ACC112 (cell line): ENCODE data around the gene ZWINT.

Experiments used
- H2AFZ ChIP-seq: fragments of 200-600 bp; sonication (generic); one replicate; pipeline ENCODE4 v1.6.0; 2017; ENCODE audit warnings: antibody characterized with exemption, low read length; ENCODE audit not compliant: unreplicated experiment
- H3K27ac ChIP-seq: fragments of 200-600 bp; sonication (generic); 2 replicates; pipeline ENCODE4 v1.5.1; 2014; ENCODE audit warnings: low read depth, mild to moderate bottlenecking, antibody characterized with exemption, low read length, moderate library complexity
- H3K27me3 ChIP-seq: fragments of 200-600 bp; sonication (generic); 2 replicates; pipeline ENCODE4 v1.6.1; 2014; ENCODE audit warnings: mild to moderate bottlenecking, antibody characterized with exemption, low read length, moderate library complexity, mixed read lengths; ENCODE audit not compliant: insufficient read depth
- H3K36me3 ChIP-seq: fragments of 200-600 bp; sonication (generic); 2 replicates; pipeline ENCODE4 v1.6.1; 2016; ENCODE audit warnings: mild to moderate bottlenecking, antibody characterized with exemption, low read length, moderate library complexity, mixed read lengths; ENCODE audit not compliant: insufficient read depth
- H3K4me1 ChIP-seq: fragments of 200-600 bp; sonication (generic); one replicate; pipeline ENCODE4 v1.6.1; 2016; ENCODE audit warnings: low read length, mixed read lengths; ENCODE audit not compliant: insufficient read depth, unreplicated experiment, control insufficient read depth
- H3K4me3 ChIP-seq: fragments of 200-600 bp; sonication (generic); 2 replicates; pipeline ENCODE4 v1.5.1; 2014; ENCODE audit warnings: mild to moderate bottlenecking, low read depth, low read length
- H3K79me2 ChIP-seq: fragments of 200-600 bp; sonication (generic); one replicate; pipeline ENCODE4 v1.6.0; 2016; ENCODE audit warnings: low read length; ENCODE audit not compliant: control insufficient read depth, unreplicated experiment, insufficient read depth

Gene ZWINT, protein sequence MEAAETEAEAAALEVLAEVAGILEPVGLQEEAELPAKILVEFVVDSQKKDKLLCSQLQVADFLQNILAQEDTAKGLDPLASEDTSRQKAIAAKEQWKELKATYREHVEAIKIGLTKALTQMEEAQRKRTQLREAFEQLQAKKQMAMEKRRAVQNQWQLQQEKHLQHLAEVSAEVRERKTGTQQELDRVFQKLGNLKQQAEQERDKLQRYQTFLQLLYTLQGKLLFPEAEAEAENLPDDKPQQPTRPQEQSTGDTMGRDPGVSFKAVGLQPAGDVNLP

DNA sequence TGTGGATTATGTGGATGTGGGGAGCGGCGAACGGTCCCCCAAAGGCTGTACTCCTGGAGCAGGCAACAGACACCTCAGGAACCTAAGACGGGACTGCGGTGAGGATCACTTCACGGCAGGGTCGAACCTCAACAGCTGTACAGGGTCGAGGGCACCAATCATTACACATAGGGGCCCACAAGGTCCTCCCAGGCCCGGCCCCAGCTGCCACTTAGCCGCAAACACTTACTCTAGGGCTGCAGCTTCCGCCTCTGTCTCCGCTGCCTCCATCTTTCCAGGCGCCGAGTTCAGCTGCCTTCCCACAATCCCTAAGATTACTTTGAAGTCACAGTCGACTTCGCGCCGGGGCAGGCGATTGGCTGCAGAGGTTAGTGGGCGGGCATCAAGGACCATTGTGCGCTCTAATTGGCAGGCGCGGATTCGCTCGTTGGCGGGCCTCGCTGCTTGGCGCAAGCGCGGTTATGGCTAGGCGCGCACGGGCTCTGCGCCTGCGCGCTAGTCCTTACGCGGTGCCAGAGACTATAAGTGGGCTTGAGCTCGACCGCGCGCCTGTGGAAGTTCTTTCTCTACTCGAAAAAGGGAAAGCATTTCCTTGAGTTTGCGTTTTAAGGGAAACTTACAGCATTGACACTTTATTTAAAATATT, at the start of gene ZWINT:
TSS of gene ZWINT (minus strand) at position 293 of the 646 bp plus-strand sequence. CDS start at position 270, 23 bp downstream.
- H3K36me3 ChIP-seq = 0 out of 2 replicates have a peak, but pooled peaks cover 4% of the 10 kb centered on the region
- H3K27me3 ChIP-seq = no peaks in the 10 kb centered on the region
- H2AFZ ChIP-seq = peak within 1 kb of the TSS; percentile 87
- H3K4me3 ChIP-seq = peak within 1 kb of the TSS; percentile 80
- H3K79me2 ChIP-seq = peaks cover 17% of the 10 kb centered on the region
- H3K27ac ChIP-seq = peak within 1 kb of the TSS; percentile 22; the same call in 1 of the 2 replicates
- H3K4me1 ChIP-seq = no peaks in the 10 kb centered on the region

DNA sequence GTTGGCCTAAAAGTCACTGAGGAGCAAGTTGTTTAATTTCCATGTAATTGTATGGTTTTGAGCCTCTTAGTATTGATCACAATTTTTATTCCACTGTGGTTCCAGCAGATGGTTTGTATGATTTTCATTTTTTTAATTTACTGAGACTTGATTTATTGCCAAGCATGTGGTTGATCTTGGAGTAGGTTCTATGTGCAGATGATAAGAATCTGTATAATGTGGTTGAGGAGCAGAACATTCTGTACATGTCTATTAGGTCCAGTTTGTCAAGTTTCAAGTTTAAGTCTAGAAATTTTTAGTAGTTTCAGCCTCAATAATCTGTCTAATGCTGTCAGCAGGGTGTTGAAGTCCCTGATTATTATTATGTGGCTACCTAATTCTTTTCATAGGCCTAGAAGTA, 22.7 kb upstream of the ZWINT start:
- no peak overlapping the region for H3K4me3 ChIP-seq
- no peaks in the 10 kb centered on the region for H3K4me1 ChIP-seq
- H3K27me3 ChIP-seq = peaks cover 3% of the 10 kb centered on the region; the same call in 1 of the 2 replicates
- H2AFZ ChIP-seq = no peak overlapping the region
- no peaks in the 10 kb centered on the region for H3K36me3 ChIP-seq
- H3K79me2 ChIP-seq = no peaks in the 10 kb centered on the region
- H3K27ac ChIP-seq = no peak overlapping the region

DNA sequence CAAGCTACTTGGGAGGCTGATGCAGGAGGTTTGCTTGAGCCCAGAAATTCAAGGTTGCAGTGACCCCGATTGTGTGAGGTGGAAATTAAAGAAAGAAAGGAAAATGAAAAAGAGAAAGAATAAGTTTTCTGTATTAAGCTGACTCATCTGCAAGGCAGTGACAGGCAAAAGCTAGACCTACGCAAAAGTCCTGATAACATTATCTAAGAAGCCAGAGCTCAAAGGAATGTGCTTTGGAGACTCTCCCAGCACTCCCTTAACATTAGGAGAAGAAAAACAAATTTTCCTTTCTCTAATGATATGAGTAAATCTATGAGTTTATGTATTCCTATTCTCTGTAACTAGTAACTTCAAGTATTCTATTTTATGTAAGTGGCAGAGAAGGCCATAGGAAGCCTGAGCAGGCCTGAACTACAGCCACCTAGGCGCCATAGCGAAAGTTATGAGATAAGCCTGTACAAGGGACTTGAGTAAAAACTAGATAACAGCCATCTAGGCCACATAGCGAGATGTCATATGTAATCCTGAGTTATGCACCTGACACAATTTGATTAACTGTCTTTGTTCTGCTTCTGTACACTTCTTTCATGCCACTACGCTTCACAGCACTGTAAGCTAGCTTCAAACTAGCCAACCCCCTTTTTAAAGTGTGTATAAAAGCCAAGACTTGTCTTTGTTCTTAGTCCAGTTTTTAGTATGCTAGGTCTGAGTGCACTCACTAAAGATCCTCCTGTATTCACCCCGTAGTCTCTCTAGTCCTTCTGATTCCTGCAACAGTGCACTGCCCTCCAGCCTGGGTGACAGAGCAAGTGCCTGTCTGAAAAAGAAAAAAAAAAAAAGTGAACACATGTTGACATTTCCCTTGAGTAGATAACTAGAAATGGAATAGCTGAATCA, 9.4 kb upstream of the ZWINT start:
- Histone ChIP-seq H3K79me2 (no peaks in the 10 kb centered on the region), H3K4me1 (no peaks in the 10 kb centered on the region), H3K27ac (no peak overlapping the region), H2AFZ (no peak overlapping the region), H3K27me3 (no peaks in the 10 kb centered on the region), H3K36me3 (no peaks in the 10 kb centered on the region), H3K4me3 (no peak overlapping the region)

DNA sequence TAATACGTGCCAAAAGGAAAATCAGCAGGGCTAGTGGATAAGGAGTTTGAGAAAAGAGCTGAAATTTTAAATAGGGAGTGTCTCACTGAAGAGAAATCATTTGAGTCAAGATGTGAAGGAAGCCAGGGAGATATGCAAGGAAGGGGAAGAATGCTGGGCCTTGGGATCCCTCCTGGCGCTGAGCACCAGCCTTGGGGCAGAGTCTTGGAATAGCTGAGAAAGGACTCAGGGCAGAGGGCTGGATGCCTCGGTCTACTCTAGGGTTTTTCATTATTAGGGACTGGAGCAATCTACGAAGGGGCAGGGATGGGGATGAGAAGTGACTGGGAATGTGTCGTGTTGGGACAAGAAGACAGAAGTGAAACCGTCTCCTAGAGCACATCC, 484 bp downstream of the ZWINT start:
- H3K4me1 ChIP-seq = no peaks in the 10 kb centered on the region
- 0 out of 2 replicates have a peak, but pooled peaks cover 4% of the 10 kb centered on the region for H3K36me3 ChIP-seq
- H3K79me2 ChIP-seq = peaks cover 17% of the 10 kb centered on the region
- H3K27me3 ChIP-seq = no peaks in the 10 kb centered on the region
- H2AFZ ChIP-seq = peak overlapping the region; percentile 87
- peak overlapping the region; percentile 80 for H3K4me3 ChIP-seq
- peak overlapping the region; percentile 10; the same call in 1 of the 2 replicates for H3K27ac ChIP-seq

DNA sequence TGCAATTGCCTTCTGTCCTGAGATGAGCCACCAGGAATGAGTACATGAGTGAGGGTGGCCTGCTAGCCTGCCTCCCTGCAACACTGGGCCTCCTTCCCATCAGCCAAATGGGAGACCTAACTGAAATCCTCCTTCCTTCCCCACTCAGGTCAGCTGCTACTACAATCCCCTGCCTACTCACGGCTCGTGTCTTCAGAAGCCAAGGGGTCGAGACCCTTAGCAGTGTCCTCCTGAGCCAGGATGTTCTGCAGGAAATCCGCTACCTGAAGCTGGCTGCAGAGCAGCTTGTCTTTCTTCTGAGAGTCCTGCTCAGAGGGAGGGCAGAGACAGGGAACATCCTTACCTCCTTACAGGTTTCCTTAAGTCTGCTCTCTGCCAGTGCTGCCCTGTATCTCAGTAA, 1.2 kb downstream of the ZWINT start:
- Histone ChIP-seq H3K4me1 (no peaks in the 10 kb centered on the region), H3K27me3 (no peaks in the 10 kb centered on the region), H3K79me2 (peaks cover 17% of the 10 kb centered on the region), H3K36me3 (0 out of 2 replicates have a peak, but pooled peaks cover 4% of the 10 kb centered on the region), H3K4me3 (peak overlapping the region; percentile 80), H2AFZ (no peak overlapping the region), H3K27ac (no peak overlapping the region)

DNA sequence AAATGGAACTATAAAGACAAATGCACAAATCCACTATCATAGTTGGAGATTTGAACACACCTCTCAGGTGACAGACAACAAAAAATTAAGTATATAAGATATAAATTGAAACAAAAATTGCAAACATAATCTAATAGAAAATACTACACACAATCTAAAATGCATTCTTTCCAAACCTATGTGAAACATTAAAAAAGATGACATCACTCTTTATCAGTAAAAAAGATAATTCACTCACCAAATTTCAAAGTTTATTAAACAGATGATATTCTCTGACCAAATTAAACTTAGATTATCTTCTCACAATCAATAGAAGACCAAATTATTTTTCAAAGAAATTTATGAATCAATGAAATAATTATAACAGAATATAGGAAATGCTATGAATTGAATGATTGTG, 4.0 kb downstream of the ZWINT start:
- no peak overlapping the region for H3K27ac ChIP-seq
- H2AFZ ChIP-seq = no peak overlapping the region
- no peak overlapping the region for H3K4me3 ChIP-seq
- H3K79me2 ChIP-seq = peaks cover 17% of the 10 kb centered on the region
- 0 out of 2 replicates have a peak, but pooled peaks cover 4% of the 10 kb centered on the region for H3K36me3 ChIP-seq
- no peaks in the 10 kb centered on the region for H3K27me3 ChIP-seq
- H3K4me1 ChIP-seq = no peaks in the 10 kb centered on the region

DNA sequence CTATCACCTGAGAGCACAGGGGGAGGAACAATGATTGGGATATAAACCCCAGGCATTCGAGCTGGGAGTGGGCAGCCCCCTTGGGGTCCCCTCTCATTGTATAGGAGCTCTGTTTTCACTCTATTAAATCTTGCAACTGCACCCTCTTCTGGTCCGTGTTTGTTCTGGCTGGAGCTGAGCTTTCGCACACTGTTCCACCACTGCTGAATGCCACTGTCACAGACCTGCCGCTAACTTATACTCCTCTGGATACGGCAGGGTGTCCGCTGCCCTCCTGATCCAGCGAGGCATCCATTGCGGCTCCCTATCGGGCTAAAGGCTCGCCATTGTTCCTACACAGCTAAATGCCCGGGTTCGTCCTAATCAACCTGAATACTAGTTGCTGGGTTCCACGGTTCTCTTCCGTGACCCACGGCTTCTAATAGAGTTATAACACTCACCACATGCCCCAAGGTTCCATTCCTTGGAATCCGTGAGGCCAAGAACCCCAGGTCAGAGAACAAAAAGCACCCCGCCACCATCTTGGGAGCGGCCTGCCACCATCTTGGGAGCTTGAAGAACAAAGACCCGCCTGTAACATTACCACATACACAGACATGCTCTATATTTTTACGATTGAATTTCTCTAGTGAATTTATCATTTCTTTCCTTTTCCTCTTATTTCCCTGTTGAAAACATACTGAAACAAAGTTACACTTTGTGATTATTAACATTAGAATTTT, 9.0 kb downstream of the ZWINT start:
- H3K27ac ChIP-seq = no peak overlapping the region
- peaks cover 3% of the 10 kb centered on the region for H3K4me1 ChIP-seq
- H3K4me3 ChIP-seq = no peak overlapping the region
- H3K27me3 ChIP-seq = no peaks in the 10 kb centered on the region
- H3K36me3 ChIP-seq = no peaks in the 10 kb centered on the region
- H3K79me2 ChIP-seq = no peaks in the 10 kb centered on the region
- no peak overlapping the region for H2AFZ ChIP-seq

DNA sequence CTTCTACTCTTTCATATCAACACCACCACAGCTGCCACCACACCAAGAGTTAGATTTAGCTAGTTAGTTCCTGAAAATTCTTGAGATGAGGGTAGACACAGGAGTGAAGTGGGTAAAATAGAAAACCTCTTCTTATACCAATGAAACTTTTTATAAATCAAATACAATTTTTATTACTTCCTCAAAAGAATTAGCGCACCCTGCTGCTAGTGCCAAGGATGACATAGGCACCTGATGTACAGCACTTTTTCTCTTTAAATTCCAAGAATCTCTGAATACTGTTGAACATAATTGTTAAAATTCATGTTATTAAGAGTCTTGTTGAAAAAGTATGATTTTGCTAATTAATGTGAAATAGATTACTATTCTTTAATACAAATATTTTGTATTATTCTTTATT, 11.4 kb downstream of the ZWINT start:
- peaks cover 6% of the 10 kb centered on the region for H3K4me1 ChIP-seq
- H3K79me2 ChIP-seq = no peaks in the 10 kb centered on the region
- no peak overlapping the region for H2AFZ ChIP-seq
- H3K27ac ChIP-seq = no peak overlapping the region
- no peaks in the 10 kb centered on the region for H3K27me3 ChIP-seq
- no peak overlapping the region for H3K4me3 ChIP-seq
- no peaks in the 10 kb centered on the region for H3K36me3 ChIP-seq

DNA sequence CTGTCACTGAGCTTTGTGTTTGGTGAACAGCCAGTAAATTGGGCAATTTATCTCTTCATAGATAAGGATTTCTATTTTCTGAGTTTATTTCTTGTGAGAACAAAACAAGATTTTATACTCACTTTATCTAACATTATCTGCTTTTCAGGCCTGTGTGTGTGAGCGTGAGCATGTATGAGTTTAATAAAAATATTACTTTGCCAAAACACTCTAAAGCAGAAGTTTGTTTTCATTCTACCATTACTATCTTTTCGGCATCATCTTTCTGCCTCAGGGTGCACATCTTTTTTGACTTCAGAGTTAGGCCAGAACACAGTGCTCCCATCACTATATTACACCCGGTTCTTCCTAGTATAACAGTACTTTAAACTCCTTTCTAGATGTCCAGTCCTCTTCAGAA, 13.0 kb downstream of the ZWINT start:
- H2AFZ ChIP-seq = no peak overlapping the region
- peaks cover 6% of the 10 kb centered on the region for H3K4me1 ChIP-seq
- H3K27ac ChIP-seq = no peak overlapping the region
- H3K36me3 ChIP-seq = no peaks in the 10 kb centered on the region
- no peaks in the 10 kb centered on the region for H3K79me2 ChIP-seq
- H3K4me3 ChIP-seq = no peak overlapping the region
- H3K27me3 ChIP-seq = no peaks in the 10 kb centered on the region

DNA sequence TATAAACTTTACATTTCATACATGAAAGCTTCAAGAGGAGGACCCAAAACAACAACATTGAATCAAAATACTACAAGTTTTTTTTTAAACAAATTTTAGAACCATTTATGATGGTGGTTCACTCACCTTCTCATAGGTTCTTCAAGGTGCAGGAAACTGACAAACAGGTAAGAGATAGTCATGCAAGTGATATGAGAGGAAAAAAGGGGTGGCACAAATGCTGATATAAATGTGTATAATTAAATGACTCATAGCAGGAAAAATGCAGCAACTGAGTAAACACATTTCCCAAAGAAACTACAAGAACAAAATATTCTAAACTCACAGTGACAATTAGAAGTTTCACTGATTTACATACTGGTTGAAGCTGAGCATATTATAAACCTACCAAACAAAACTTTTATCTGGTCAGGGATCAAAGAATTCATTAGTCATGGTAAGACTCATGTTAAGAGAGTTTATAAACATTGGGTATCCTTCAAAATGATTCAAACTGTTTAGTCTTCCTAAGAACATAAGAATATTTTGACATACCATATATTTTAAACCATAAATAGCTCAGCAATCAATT, 14.1 kb downstream of the ZWINT start:
- H3K79me2 ChIP-seq = no peaks in the 10 kb centered on the region
- no peak overlapping the region for H3K4me3 ChIP-seq
- H3K36me3 ChIP-seq = no peaks in the 10 kb centered on the region
- no peaks in the 10 kb centered on the region for H3K27me3 ChIP-seq
- H3K27ac ChIP-seq = no peak overlapping the region
- H2AFZ ChIP-seq = no peak overlapping the region
- H3K4me1 ChIP-seq = peaks cover 6% of the 10 kb centered on the region
